Neural crest cell (in vitro differentiated cells): ENCODE data around the gene CAMKK2. TPM values are rescaled to one million over a fixed set of nuclear protein-coding genes. Genes with fewer than 3 reads are reported as not detected.
"Not testable (repeated sequence)": the region's sequence is repeated elsewhere in the genome, so short reads cannot be mapped to it uniquely, and the experiment has no call there.

Experiments used
- DNase-seq: peaks from one replicate; pipeline ENCODE4 v3.0.0; 2021; ENCODE audit warnings: low read depth, mixed read lengths, low spot score
- H3K27ac Mint-ChIP-seq: one replicate; pipeline ENCODE4 v1.8.0; 2021; ENCODE audit warnings: mild to moderate bottlenecking, mixed read lengths; ENCODE audit not compliant: unreplicated experiment
- H3K27me3 Mint-ChIP-seq: 2 replicates; pipeline ENCODE4 v1.8.0; 2021; ENCODE audit warnings: low read depth, mild to moderate bottlenecking, mixed read lengths
- H3K36me3 Mint-ChIP-seq: 2 replicates; pipeline ENCODE4 v1.8.0; 2021; ENCODE audit warnings: low read depth, mild to moderate bottlenecking, mixed read lengths
- H3K4me1 Mint-ChIP-seq: 2 replicates; pipeline ENCODE4 v1.8.0; 2021; ENCODE audit warnings: mixed read lengths
- H3K4me3 Mint-ChIP-seq: one replicate; pipeline ENCODE4 v1.8.0; 2021; ENCODE audit warnings: mild to moderate bottlenecking, mixed read lengths
- H3K9me3 Mint-ChIP-seq: 2 replicates; pipeline ENCODE4 v1.8.0; 2021; ENCODE audit warnings: mixed read lengths
- CTCF ChIP-seq: fragments of 200-600 bp; sonication (generic); conservative IDR thresholded peaks from 2 replicates; pipeline ENCODE4 v1.5.0; 2021; ENCODE audit warnings: antibody characterized with exemption, mild to moderate bottlenecking
- total RNA-seq: library from RNA; stranded (reverse); gene quantifications from 2 replicates; pipeline ENCODE4 v1.2.1, GENCODE V29; 2021

The CAMKK2 gene
- total RNA-seq, 1 donor from 2014 or later, result 43.1 TPM

GRCh38 chr12:121326996-121327674 lies 30.6 kb upstream of the CAMKK2 start:
- no peak overlapping the region for H3K4me3 Mint-ChIP-seq
- H3K27ac Mint-ChIP-seq, result no peak overlapping the region
- H3K27me3 Mint-ChIP-seq, result no peaks in the 10 kb centered on the region
- H3K36me3 Mint-ChIP-seq, result peaks cover 4% of the 10 kb centered on the region
- no peak for TF ChIP-seq CTCF
- H3K4me1 Mint-ChIP-seq, result no peaks in the 10 kb centered on the region
- no peaks in the 10 kb centered on the region for H3K9me3 Mint-ChIP-seq
- DNase-seq, result no peak

GRCh38 chr12:121325922-121326396 lies 29.4 kb upstream of the CAMKK2 start:
- H3K4me3 Mint-ChIP-seq, result no peak overlapping the region
- no peak for TF ChIP-seq CTCF
- H3K36me3 Mint-ChIP-seq, result peaks cover 4% of the 10 kb centered on the region
- no peaks in the 10 kb centered on the region for H3K9me3 Mint-ChIP-seq
- no peaks in the 10 kb centered on the region for H3K4me1 Mint-ChIP-seq
- H3K27me3 Mint-ChIP-seq, result no peaks in the 10 kb centered on the region
- no peak overlapping the region for H3K27ac Mint-ChIP-seq
- DNase-seq, result no peak

GRCh38 chr12:121323908-121324307 lies 27.4 kb upstream of the CAMKK2 start:
- no peaks in the 10 kb centered on the region for H3K9me3 Mint-ChIP-seq
- H3K4me1 Mint-ChIP-seq, result no peaks in the 10 kb centered on the region
- no peak overlapping the region for H3K4me3 Mint-ChIP-seq
- no peaks in the 10 kb centered on the region for H3K27me3 Mint-ChIP-seq
- H3K36me3 Mint-ChIP-seq, result no peaks in the 10 kb centered on the region
- no peak for TF ChIP-seq CTCF
- DNase-seq, result no peak
- no peak overlapping the region for H3K27ac Mint-ChIP-seq

GRCh38 chr12:121318121-121318520 lies 21.6 kb upstream of the CAMKK2 start:
- Mint-ChIP-seq H3K4me1 (no peaks in the 10 kb centered on the region), H3K36me3 (peaks cover 7% of the 10 kb centered on the region), H3K9me3 (no peaks in the 10 kb centered on the region), H3K4me3 (no peak overlapping the region), H3K27me3 (no peaks in the 10 kb centered on the region), H3K27ac (no peak overlapping the region)
- DNase-seq, result no peak
- no peak for TF ChIP-seq CTCF

GRCh38 chr12:121314431-121314830 lies 17.9 kb upstream of the CAMKK2 start:
- no peak for DNase-seq
- TF ChIP-seq CTCF, result no peak
- Mint-ChIP-seq H3K9me3 (no peaks in the 10 kb centered on the region), H3K4me3 (no peak overlapping the region), H3K36me3 (peaks cover 13% of the 10 kb centered on the region), H3K4me1 (no peaks in the 10 kb centered on the region), H3K27ac (peak overlapping the region; percentile 63), H3K27me3 (no peaks in the 10 kb centered on the region)

GRCh38 chr12:121310231-121310630 lies 13.7 kb upstream of the CAMKK2 start:
- not testable (repeated sequence) for H3K4me1 Mint-ChIP-seq, H3K9me3 Mint-ChIP-seq

GRCh38 chr12:121307397-121307796 lies 10.9 kb upstream of the CAMKK2 start:
- H3K9me3 Mint-ChIP-seq, DNase-seq, H3K4me1 Mint-ChIP-seq, H3K27ac Mint-ChIP-seq, H3K4me3 Mint-ChIP-seq, H3K27me3 Mint-ChIP-seq: not testable (repeated sequence)
- peaks cover 11% of the 10 kb centered on the region for H3K36me3 Mint-ChIP-seq

More at GRCh38 chr12:121310231-121310630, 13.7 kb upstream of the CAMKK2 start:
- not testable (repeated sequence) for H3K27ac Mint-ChIP-seq, DNase-seq, H3K4me3 Mint-ChIP-seq, H3K27me3 Mint-ChIP-seq
- peaks cover 11% of the 10 kb centered on the region for H3K36me3 Mint-ChIP-seq
